GM19463 (cell line): Measurements from ENCODE around the gene PMM2.
A peak's percentile ranks its signal among the peaks of the same experiment; 100 is the strongest.
"Not testable (repeated sequence)": the region's sequence is repeated elsewhere in the genome, so short reads cannot be mapped to it uniquely, and the experiment has no call there.

Experiments
- ATAC-seq: cut with Tn5 transposase; IDR thresholded peaks from one replicate; pipeline ENCODE4 v1.9.1; 2021; ENCODE audit warnings: mild to moderate bottlenecking, moderate library complexity; ENCODE audit not compliant: unreplicated experiment

Gene PMM2

DNA sequence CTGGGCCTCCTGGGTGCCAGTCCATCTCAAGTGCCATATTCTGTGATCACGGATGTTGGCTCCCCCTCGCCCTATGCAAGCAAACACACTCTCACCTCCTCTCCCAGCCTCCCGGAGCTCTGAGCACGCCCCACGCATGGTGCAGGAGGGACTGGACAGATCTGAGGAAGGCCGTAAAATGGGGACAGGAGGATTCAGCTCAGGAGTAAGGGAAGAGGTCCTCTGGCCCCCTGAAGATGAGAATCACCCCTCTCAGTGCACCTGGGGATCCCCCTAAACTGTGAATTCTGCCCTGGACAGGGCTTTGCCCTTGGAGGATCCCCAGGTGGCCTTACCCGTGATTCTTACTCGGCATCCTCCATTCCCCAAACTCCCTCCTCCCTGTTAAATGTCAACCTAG lies 15.8 kb upstream of the PMM2 start:
- no peak for ATAC-seq

DNA sequence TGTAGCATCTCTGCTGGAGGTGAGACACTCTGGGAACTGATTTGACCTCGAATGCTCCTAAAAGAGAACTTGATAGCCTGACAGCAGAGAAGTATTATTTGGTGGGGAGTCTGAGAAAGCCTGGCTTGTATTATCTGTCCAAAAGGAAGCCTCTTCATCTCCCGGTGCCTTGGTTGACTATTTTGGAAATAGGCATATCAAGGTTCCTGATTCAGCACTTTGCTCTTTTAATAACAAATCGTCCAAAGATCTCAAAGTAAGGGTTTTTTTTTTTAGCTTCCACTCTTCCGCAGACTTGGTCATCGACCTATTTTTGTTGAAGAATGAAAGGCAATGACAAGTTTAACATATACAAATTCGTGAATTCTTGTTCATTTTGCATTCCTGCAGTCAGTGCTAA lies 15.0 kb upstream of the PMM2 start:
- no peak for ATAC-seq

DNA sequence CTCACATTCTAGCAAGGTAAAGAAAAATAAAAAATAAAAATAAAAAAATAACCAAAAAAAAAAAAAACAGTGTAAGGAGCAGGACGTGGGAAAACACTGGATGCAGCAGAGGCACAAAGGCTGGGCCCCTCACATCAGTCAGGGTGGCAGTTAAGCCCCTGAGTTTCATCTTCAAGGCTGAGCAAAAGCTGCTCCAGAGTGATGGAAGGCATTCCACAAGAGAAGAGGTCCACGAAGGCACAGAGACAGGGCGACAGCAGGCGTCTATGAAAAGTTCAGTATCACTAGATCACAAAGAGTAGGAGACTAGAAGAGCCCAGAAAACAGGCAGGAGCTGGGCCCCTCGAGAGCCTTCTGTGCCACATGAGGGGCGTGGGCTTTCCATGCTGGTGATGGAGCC lies 12.2 kb upstream of the PMM2 start:
- no peak for ATAC-seq

DNA sequence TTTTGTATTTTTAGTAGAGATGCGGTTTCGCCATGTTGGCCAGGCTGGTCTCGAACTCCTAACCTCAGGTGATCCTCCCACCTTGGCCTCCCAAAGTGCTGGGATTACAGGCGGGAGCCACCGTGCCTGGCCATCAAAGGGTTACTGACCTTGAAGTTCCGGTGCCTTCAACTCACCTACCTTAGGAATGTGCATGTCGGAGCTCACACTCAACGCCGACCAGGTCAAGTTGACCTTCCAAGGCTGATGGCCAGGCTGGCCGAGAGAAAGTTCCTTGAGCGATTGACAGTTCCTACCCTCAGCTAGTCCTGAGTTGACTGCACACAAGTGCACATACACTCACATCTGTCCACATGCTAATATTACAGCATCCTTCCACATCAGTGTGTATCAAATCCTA lies 11.3 kb upstream of the PMM2 start:
- ATAC-seq, result not testable (repeated sequence)

DNA sequence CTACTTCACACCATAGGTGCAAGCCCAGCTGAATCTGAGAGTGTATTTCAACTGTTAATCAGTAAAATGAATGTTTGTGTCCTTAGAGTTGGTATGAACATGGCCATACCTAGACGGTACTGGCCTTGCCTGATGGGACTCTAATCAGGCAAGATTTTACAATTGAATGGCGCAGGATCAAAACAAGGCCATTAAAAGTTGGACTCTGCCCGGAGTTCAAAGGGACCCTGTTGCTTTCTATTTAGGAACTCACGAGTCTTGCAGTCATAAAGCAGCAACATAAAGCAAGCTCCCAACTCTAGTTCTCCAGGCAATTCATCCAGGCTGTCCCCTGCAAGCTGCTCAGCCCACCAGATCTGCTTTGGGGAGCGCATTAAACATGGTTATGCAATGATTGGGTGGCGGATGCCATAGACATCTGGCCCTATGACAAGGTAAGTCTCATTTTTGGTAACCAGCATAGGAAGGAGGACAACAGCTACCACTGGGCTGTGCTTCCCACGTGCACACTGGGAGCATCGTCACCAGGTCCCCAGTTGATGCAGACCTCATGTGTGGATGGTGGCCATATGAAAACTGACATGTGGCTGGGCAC lies 9.0 kb upstream of the PMM2 start:
- no peak for ATAC-seq

DNA sequence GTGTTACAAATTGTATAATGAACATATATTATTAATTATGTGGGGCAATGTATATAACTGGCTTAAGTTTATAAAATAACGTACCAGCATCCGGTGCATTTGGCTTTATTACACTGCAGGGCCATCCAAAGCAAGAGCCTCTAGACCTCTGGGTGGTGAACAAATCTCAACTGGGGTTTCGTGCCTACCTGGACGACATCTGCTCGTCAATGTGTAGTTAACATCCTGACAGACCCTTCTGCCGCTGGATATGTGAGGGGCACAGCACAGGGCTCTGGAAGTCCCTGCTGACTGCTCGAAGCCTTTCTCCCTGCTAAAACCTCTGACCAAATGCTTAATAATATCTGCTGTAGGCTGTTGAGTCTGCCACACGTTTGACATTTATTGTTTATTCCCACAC lies 2.5 kb upstream of the PMM2 start:
- ATAC-seq, result no peak

DNA sequence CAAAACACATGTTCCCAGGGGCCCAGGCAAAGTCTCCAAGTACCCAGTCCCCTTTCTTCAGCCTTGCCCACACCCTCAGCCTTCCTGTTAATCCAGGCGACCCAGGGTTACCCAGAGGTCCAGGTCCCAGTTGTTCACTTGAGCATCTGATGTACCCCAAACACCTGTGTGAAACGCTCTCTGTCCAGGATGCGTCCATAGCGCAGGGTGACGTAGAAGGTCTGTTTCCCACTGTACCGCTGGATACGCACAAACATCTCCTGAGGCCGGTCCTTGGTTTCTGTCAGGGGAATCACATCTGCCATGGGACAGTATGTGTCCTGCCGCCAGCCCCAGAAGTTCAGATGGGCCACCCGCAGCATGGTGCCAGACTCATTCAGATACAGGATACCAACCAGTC lies 1.8 kb upstream of the PMM2 start:
- no peak for ATAC-seq

DNA sequence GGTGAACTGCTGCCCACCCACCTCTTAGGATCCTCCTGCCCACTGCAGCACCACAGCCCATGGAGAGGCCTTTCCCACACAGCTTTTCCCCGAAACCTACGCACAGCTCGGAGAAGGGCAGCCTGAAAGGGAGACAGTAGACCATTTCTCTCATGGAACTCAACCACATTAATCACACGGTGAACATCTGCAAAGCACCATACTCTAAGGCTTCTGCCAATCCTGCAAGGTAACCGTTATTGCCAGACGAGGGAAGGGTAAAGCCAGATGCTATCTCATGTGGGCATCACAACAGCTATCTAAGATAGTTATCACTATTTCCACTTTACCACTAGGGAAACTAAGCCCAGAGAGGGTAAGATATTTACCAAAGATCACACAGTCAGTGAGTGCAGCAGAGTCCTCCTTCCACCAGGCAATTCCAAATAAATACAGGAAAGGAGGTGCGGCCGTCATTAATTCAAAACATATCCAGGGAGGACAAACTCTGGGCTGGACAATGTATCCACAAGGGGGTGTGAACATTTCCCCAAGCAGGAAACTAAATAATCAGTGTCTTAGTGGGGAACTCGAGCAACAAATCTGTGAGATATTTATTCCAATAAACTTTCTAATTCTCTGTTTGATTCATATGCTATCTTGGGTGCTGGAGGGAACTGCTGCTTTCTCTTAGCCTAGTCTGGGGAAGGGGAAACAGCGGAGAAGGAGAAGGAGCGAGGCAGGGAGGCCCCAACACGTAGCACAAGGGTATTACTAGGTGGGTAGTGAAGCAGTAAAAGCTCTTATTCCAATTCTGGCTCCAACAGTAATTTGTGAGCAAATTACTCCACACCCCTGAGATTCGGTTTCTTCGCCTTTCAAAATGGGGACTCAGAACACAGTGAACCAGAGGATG lies 923 bp upstream of the PMM2 start:
- no peak for ATAC-seq

DNA sequence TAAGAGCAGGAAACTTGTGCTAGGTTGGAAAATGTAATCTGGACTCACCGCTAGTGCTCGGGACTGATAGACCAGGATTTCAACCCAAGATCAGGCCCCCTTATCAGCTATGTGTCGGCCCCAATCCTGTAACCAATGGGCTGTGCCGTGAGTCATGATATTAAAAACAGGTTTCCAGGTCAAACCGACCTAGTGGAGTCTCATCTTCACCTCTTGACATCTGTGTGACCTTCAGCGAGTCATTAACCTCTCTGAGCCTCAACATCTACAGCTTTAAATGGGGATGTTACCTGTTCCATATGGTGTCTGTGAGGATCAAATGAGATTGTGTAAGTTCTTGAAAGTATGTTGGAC lies 512 bp downstream of the PMM2 start:
- ATAC-seq, result no peak

DNA sequence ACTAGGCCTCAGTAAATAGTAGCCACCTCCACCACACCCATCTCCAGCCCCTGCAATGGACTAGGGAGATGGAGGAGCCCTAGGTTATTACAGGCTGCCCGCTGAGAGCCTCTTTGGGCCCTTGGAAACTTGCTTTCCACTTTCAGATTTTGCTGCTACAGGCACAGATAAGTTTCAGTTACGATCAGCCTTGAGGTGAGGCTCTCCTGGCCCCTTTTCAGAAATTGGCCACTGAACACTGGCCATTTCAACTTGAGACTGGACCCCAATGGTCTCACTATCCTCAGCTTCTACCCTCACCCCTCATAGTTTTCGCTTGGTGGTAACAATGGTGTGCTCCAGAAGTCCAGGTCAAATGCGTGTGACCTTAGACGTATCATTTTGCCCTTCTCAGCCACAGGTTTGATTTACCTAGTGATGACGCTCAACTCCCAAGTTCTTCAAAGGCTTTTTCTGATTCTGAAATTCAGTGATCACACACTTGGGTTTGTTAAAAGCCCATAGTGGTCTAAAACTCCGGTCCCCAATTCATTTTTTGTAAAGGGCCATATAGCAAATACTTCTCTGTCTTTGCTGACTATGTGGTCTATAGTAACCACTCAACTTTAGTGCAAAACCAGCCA lies 1.0 kb downstream of the PMM2 start:
- no peak for ATAC-seq

DNA sequence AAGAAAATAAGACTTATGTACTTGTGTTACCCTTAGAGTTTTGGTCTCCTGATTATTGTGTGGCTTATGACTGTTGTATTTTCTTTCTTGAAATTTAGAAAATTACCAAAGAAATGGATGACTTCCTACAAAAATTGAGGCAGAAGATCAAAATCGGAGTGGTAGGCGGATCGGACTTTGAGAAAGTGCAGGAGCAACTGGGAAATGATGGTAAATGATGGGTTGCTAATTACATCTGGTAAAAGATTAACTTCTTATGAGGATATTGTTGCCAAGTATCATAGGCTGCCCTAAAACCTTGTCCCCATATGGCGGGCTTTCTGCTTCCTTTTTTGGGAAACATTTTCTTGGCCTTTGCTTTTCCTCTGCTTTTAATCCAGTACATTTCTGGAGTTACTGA lies 4.1 kb downstream of the PMM2 start:
- ATAC-seq, result no peak

DNA sequence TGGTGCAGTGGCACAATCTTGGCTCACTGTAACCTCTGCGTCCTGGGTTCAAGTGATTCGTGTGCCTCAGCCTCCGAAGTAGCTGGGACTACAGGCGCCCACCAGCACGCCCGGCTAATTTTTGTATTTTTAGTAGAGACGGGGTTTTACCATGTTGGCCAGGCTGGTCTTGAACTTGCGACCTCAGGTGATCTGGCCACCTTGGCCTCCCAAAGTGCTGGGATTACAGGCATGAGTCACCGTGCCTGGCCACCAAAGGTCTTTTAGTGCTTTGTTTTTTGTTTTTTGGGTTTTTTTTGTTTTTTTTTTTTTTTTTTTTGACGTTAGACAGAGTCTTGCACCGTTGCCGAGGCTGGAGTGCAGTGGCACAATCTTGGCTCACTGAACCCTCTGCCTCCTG lies 6.1 kb downstream of the PMM2 start:
- ATAC-seq, result not testable (repeated sequence)

DNA sequence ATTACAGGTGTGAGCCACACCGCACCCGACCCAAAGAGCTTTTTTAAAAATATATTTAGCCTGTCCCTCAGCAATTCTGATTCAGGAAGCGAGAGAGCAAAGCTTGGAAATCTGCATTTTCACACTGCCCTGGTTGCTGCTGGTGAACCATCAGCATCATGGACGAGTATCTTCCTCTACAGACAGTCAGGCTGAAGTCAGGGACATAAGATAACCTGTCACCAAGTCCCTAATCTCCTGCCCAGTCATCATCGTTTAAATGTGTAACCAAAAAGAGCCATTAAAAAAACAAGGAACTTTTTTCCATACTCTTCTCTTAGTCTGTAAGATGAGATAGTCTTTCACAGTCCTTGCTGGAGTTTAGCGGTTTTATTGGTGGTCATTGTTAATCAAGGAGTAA lies 6.7 kb downstream of the PMM2 start:
- no peak for ATAC-seq

DNA sequence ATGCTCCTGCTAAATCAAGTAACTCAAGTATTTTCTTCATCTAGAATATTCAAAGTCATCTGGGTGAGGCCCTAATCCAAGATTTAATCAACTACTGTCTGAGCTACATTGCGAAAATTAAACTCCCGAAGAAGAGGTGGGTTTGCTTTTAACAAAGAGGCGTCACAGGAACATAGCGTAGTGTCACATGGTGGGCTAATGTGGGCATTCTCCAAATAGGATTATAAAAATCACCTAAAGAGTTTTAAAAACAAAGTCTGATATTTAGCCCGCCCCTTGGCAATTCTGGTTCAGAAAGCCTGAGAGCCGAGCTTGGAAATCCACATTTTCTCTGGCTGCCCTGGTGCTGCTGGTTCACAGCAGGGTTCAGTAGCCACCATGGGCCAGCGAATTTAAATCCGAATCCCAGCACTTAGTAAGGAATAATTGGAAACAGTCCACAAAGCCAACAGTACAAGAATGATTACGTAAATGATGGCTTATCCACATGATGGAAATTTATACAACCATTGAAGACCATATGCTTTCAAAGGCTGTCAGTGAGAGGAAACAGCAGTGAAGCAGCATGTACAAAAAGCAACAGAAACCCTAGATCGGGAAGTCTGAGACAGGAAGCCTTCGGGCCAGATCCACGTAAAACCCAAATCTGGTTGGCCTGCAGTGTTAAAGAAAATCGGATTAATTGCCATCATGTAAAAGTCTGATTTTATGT lies 8.8 kb downstream of the PMM2 start:
- ATAC-seq, result no peak

DNA sequence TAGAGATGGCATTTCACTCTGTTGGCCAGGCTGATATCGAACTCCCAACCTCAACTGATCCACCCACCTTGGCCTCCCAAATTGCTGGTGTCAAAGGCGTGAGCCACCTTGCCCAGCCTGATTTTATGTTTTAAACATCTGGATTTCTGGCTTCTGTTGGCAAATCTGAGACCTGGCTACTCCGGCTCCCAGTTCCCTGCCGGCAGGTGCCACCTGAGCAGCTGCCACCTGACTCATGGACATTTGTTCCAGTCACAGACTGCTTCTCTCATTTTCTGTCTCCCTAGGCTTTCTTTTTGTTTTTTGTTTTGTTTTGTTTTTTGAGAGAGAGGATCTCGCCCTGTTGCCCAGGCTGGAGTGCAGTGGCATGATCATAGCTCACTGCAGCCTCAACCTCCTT lies 9.6 kb downstream of the PMM2 start:
- no peak for ATAC-seq

DNA sequence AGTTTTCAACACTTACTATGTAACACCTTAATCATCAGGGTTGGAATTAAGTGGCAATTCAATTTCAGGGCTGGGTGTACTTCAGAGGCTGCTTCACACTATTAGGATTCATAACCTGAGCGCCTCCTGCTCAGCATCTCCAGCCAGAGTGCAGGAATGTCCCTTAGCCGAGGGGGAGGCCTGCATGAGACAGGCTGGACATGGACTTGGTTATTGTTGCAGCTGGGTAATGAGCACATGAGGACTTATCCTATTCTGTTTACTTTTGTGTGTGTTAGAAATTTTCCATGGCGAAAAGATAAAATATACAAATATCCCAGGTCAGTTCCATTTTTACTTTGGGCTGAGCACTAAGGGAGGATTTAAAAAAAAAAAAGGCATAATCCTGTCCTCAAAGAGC lies 10.4 kb downstream of the PMM2 start:
- ATAC-seq, result no peak

DNA sequence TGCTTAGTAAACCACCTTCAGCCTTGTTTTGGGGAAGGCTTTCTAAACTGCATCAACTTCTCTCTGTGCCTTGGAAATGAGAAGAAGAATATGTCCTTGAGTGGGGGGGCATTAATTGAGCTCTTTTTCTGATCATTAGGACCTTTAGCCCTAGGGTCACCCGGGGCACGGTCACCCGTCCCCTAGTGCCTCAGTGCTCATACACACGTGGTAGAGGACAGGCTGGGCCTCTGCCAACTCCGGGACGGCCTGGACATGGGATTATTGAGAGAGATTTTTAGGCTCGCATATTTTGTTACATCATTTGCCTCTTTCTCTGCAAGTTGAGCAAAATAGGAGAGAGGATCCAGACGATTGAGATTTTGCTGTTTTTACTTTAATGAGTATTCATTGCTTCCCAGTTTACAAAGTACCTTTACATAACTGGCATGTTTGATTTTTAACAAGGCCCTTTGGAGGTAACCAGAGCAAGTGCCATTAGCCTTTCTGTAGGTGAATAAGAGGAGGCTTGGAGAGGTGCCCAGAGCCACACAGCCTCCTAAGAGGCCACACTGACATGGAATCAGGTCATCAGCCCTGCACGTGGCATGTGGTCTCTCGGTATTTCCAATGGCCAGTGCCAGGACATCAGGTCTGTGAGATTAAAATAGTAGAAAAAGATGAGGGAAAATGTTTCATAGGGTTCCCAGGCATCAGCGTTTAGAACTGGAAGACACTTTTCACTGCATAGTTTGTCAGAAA lies 11.1 kb downstream of the PMM2 start:
- ATAC-seq, result no peak

DNA sequence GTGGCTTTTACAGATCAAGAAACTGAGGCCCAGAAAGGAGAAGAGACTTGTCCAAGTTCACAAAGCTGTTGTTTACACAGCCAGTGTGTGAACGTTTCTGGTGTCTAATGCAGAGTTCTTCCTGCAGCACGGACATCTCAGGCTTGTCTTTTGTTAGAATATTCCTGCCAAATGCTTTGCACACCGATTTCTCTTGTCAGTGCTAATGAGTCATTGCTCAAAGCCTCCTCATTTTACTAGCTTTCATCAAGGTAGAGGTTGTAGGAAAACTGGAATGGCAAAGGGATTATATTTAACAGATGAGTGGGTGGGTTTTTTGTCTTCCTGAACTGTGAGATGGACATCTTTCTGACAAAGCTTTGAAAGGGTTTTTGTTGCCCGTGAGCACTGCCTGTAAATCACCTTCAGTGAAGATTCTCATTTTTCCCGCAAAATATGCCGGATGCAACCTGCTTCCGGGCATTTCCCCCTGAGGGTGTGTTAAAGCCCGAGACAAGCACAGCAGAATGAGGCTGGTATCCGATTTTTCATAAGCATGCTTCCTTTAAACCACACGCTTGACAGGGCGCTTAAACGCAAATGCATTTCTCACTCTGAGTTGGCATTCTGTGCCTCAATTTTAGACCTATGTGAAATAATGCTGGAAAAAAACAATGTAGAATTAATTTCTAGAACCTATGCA lies 14.7 kb downstream of the PMM2 start:
- no peak for ATAC-seq

DNA sequence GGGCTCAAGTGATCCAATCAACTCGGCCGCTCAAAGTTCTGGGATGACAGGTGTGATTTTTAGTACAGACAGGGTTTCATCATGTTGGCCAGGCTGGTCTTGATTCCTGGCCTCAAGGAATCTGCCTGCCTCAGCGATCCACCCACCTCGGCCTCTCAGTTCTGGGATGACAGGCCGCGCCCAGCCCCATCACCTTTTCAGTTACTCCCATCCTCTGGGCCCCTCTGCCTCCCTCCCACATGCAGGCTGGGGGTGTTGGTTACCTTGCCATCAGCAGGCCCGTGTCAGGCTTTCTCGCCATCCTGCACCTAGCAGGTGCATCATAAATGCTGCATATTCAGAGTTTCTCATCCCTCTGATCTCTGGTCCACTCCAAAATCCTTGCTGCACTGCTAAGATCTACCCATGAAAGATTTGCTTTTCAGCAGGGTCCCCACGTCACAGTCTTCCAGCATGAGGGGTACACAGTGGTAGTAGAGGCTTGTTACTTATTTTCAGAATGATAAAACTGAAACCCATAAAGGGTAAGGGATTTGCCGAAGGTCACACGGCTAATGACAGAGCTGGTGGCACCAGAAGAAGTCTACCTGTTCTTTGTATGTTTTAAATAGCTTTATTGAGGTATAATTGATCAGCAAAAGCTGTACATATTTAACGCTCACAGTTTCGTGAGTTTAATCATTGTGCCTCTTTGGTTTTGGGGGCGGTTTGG lies 16.6 kb downstream of the PMM2 start:
- peak; percentile 40 for ATAC-seq
